VCaP (cell line): ENCODE data around the gene C4orf36.

Experiments used
- H3K27ac ChIP-seq: fragments of 450-650 bp; 2 replicates; pipeline ENCODE4 v1.5.1; 2017
- TF ChIP-seq, protein P1 (sequence below): fragments of 450-650 bp; conservative IDR thresholded peaks from 2 replicates; pipeline ENCODE4 v1.5.1; 2017; ENCODE audit warnings: mild to moderate bottlenecking, moderate library complexity

The C4orf36 gene

GRCh38 chr4:86848136-86848535 is 44.1 kb downstream of the C4orf36 start:
- TF ChIP-seq, protein P1, sequence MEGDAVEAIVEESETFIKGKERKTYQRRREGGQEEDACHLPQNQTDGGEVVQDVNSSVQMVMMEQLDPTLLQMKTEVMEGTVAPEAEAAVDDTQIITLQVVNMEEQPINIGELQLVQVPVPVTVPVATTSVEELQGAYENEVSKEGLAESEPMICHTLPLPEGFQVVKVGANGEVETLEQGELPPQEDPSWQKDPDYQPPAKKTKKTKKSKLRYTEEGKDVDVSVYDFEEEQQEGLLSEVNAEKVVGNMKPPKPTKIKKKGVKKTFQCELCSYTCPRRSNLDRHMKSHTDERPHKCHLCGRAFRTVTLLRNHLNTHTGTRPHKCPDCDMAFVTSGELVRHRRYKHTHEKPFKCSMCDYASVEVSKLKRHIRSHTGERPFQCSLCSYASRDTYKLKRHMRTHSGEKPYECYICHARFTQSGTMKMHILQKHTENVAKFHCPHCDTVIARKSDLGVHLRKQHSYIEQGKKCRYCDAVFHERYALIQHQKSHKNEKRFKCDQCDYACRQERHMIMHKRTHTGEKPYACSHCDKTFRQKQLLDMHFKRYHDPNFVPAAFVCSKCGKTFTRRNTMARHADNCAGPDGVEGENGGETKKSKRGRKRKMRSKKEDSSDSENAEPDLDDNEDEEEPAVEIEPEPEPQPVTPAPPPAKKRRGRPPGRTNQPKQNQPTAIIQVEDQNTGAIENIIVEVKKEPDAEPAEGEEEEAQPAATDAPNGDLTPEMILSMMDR: no peak
- H3K27ac ChIP-seq: no peak overlapping the region

- TF ChIP-seq, protein P1: no peak
- H3K27ac ChIP-seq: no peak overlapping the region
Measured at GRCh38 chr4:86847571-86847970, 44.7 kb downstream of the C4orf36 start.

DNA sequence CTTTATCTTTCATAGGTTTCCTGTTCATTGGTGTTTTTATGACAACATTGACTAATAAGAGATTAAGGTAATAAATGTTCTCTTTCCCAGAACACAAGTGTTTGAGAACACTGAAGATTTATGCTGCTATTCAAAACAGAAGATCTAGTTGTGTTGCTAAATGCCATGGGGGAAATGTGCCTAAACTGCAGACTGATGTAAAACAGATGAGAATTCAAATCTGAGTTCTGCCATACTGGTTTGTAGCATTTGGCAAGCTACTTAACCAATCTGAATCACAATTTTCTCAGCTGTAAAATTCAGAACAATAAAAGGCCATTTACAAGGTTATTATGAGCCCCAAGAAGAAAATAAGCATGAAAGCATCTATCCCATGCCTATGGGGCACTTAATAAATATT is 45.3 kb downstream of the C4orf36 start:
- H3K27ac ChIP-seq: no peak overlapping the region
- TF ChIP-seq, protein P1: no peak

GRCh38 chr4:86845593-86845992 is 46.6 kb downstream of the C4orf36 start:
- TF ChIP-seq, protein P1: no peak
- H3K27ac ChIP-seq: no peak overlapping the region

- TF ChIP-seq, protein P1: no peak
- no peak overlapping the region for H3K27ac ChIP-seq
Measured at GRCh38 chr4:86841309-86841708, 50.9 kb downstream of the C4orf36 start.

GRCh38 chr4:86840858-86841257 is 51.4 kb downstream of the C4orf36 start:
- TF ChIP-seq, protein P1: no peak
- H3K27ac ChIP-seq: no peak overlapping the region

DNA sequence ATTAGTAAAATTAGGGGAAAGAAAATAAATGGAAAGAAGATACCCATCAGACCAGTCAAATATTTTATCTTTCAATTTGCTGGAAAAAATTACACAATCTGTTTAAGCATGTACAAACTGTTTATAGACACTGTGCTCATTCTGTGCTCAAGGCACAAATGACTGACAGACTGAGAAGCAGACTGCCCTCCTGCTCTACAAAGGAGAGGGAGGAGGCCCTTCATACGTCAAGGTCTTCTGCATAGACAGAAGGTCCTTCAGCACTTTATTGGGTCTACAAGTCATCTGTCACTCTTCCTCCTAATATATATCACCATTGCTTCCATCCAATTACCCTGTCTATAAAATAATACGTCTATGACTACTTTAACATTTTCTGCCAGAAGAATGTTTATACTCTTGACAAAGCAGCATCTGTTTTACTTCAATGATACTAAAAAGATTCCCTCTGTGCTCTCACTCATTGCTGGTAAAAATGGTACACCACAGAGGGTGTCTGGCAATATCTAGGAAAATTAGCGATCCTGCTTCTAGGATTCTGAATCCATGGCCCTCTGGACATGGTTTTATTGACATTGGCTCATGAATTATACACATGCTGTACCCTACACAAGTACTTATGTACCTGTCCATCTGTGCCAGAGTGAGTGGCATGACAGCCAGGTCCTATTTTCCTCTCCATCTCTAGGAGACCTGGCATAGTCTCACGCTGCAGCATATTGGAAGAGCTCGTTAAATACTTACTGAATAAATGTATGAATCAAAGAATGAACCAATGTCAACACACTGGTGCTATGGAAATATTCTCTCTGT is 54.3 kb downstream of the C4orf36 start:
- TF ChIP-seq, protein P1: no peak
- peak overlapping the region; percentile 31; the same call in 1 of the 2 replicates for H3K27ac ChIP-seq
